OCI-LY7 (cell line): ENCODE measurements around the gene ATG9B.

Experiments used
- CTCF ChIP-seq: fragments of 200-600 bp; sonication (generic); conservative IDR thresholded peaks from 2 replicates; pipeline ENCODE4 v1.5.1; 2014; ENCODE audit warnings: mild to moderate bottlenecking, antibody characterized with exemption, low read length, moderate library complexity, mixed read lengths
- EZH2phosphoT487 ChIP-seq: fragments of 200-600 bp; sonication (generic); IDR thresholded peaks from 2 replicates; pipeline ENCODE4 v1.6.1; 2018; ENCODE audit warnings: low read depth, borderline replicate concordance, mild to moderate bottlenecking, mixed run types, antibody characterized with exemption, low read length, moderate library complexity, mixed read lengths

- no peak for TF ChIP-seq EZH2phosphoT487
- no peak for TF ChIP-seq CTCF
Measured at GRCh38 chr7:150998341-150998740, 26.0 kb downstream of the ATG9B start.
